Type B pancreatic cell (in vitro differentiated cells): ENCODE measurements around the gene CUL1. TPM values are rescaled to one million over a fixed set of nuclear protein-coding genes. Genes with fewer than 3 reads are reported as not detected.

Experiments used
- DNase-seq: peaks from one replicate; pipeline ENCODE4 v3.0.0; 2021; ENCODE audit warnings: mixed read lengths; ENCODE audit not compliant: unreplicated experiment; ENCODE audit errors: extremely low spot score
- H3K27ac Mint-ChIP-seq: 2 replicates; pipeline ENCODE4 v1.8.0; 2021; ENCODE audit warnings: mild to moderate bottlenecking, mixed read lengths
- H3K27me3 Mint-ChIP-seq: 2 replicates; pipeline ENCODE4 v1.8.0; 2021; ENCODE audit warnings: mixed read lengths
- H3K36me3 Mint-ChIP-seq: 2 replicates; pipeline ENCODE4 v1.8.0; 2021; ENCODE audit warnings: mixed read lengths
- H3K4me1 Mint-ChIP-seq: one replicate; pipeline ENCODE4 v1.8.0; 2021; ENCODE audit warnings: mixed read lengths; ENCODE audit not compliant: unreplicated experiment
- H3K4me3 Mint-ChIP-seq: 2 replicates; pipeline ENCODE4 v1.8.0; 2021; ENCODE audit warnings: mild to moderate bottlenecking, mixed read lengths
- H3K9me3 Mint-ChIP-seq: 2 replicates; pipeline ENCODE4 v1.8.0; 2021; ENCODE audit warnings: mixed read lengths
- long read RNA-seq: library from polyadenylated mRNA; unstranded; transcript quantifications from one replicate; pipeline ENCODE4 v2.0.0, GENCODE V29; 2020
- total RNA-seq: library from RNA; stranded (reverse); gene quantifications from 2 replicates; pipeline ENCODE4 v1.2.1, GENCODE V29; 2021; ENCODE audit warnings: low replicate concordance
- TF ChIP-seq, protein P1 (sequence below): fragments of 200-600 bp; sonication (generic); conservative IDR thresholded peaks from 2 replicates; pipeline ENCODE4 v1.5.0; 2021; ENCODE audit warnings: antibody characterized with exemption, mild to moderate bottlenecking

The CUL1 gene
- total RNA-seq = 56.6 and 57.3 TPM in 2 replicates
- long read RNA-seq, transcript CUL1-201 (22 exons, 3,064 nt) = major isoform, 264 of 337 reads
- long read RNA-seq, partial matches to known transcripts = 38 of 337 reads
- long read RNA-seq, other reads (novel, unspliced or antisense) = 31 of 337 reads

DNA sequence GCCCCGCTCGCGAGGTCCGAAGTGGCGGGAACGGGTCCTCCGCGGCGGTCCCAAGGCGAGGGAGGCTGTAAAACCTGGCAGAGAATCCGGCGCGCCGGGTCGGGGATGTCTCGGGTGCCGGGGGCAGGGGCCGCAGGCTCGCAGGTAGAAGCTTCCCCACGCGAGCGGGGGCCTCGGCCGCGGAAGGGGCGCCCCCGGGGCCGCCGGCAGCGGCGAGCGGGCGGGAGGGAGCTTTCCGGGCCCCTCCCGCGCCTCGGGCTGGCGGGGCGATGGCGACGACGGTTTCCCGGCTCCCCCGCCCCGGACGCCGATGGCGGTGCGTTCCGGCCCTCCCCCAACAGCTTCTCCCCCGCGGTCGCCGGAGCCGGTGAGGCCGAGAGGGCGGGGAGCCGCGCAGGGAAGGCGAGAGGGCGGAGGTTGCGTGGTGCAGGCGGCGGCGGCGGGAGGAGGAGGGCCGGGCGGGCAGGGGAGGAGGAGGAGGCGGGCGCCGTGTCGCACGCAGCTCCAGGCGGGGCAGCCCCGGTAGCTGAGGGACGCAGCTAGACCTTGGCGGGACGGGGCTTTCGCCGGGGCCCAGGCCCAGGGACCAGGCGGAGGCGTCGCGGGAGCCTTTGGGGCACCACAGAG, at the start of gene CUL1:
CUL1 (plus strand) TSS at position 507 of the 627 bp plus-strand sequence. CDS start 31,220 bp downstream, outside the sequence.
- Mint-ChIP-seq H3K9me3 (no peaks in the 10 kb centered on the region), H3K4me1 (peaks cover 34% of the 10 kb centered on the region), H3K27me3 (no peaks in the 10 kb centered on the region), H3K27ac (peak within 1 kb of the TSS; percentile 93), H3K4me3 (peak within 1 kb of the TSS; percentile 91), H3K36me3 (no peaks in the 10 kb centered on the region)
- peak; percentile 83 for DNase-seq
- TF ChIP-seq, protein P1, sequence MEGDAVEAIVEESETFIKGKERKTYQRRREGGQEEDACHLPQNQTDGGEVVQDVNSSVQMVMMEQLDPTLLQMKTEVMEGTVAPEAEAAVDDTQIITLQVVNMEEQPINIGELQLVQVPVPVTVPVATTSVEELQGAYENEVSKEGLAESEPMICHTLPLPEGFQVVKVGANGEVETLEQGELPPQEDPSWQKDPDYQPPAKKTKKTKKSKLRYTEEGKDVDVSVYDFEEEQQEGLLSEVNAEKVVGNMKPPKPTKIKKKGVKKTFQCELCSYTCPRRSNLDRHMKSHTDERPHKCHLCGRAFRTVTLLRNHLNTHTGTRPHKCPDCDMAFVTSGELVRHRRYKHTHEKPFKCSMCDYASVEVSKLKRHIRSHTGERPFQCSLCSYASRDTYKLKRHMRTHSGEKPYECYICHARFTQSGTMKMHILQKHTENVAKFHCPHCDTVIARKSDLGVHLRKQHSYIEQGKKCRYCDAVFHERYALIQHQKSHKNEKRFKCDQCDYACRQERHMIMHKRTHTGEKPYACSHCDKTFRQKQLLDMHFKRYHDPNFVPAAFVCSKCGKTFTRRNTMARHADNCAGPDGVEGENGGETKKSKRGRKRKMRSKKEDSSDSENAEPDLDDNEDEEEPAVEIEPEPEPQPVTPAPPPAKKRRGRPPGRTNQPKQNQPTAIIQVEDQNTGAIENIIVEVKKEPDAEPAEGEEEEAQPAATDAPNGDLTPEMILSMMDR = no peak

DNA sequence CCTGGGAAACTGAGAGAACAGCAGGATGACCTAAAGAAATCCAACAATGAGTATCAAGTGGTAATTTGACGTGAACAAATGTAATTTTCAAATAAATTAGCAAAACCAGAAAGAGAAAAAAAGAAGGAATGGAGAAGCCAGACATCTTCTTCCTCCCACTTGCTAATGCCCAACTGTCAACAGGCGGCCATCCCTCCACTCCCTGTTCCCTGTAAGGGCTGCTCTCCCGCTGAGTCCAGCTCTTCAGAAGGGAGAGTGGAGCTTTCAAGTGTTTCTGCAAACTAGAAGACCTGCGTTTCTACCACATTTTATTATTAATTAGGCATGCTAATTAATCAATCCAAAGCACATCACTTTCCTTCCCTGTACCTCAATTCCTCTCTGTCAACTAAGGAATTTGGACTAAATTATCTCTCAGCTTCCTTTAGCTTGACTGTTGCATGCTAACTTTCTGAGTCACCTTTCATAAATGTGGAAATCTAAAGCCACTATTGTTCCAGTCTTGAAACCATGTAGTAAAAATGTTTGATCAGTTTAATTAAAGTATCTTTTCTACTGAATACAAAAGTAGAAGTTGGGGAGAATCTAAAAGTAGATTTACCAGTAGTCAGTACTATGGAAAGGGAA, 48.4 kb upstream of the CUL1 start:
- Mint-ChIP-seq H3K4me1 (no peaks in the 10 kb centered on the region), H3K27ac (no peak overlapping the region), H3K27me3 (peaks cover 5% of the 10 kb centered on the region), H3K4me3 (no peak overlapping the region), H3K9me3 (no peaks in the 10 kb centered on the region), H3K36me3 (no peaks in the 10 kb centered on the region)
- DNase-seq = no peak
- TF ChIP-seq, protein P1 = no peak

DNA sequence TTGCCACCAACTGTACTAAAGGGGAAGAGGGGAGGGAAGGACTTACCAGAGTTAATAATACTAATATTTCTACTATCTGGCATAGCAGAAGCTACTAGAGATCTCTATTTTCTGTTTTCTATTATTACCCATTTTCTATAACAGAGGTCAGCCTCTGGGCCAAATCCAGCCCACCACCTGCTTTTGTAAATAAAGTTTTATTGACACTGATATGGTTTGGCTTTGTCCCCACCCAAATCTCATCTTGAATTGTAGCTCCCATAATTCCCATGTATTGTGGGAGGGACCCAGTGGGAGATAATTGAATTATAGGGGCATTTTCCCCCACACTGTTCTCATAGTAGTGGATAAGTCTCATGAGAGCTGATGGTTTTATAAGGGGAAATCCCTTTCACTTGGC, 45.9 kb upstream of the CUL1 start:
- no peaks in the 10 kb centered on the region for H3K4me1 Mint-ChIP-seq
- H3K9me3 Mint-ChIP-seq = no peaks in the 10 kb centered on the region
- H3K27me3 Mint-ChIP-seq = no peaks in the 10 kb centered on the region
- H3K36me3 Mint-ChIP-seq = no peaks in the 10 kb centered on the region
- H3K4me3 Mint-ChIP-seq = no peak overlapping the region
- TF ChIP-seq, protein P1 = no peak
- H3K27ac Mint-ChIP-seq = no peak overlapping the region
- DNase-seq = no peak

DNA sequence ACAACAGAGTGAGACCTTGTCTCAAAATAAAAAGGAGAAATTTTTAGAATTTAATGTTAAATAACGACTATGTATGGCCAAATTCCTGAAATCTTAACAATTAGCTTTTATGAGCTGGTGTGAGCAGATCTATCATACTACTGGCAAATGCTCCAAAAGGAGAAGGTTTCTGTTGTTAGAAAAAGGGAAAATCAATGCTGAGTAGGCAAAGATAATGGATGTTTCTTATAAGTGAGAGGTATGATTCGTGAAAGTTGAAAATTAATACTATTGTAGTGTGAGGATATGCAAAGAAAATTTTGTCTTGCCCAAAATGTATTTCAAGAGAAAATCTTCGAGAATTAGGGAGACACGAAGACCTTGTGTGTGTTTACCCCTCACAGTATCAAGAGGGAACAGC, 40.8 kb upstream of the CUL1 start:
- H3K4me3 Mint-ChIP-seq = no peak overlapping the region

DNA sequence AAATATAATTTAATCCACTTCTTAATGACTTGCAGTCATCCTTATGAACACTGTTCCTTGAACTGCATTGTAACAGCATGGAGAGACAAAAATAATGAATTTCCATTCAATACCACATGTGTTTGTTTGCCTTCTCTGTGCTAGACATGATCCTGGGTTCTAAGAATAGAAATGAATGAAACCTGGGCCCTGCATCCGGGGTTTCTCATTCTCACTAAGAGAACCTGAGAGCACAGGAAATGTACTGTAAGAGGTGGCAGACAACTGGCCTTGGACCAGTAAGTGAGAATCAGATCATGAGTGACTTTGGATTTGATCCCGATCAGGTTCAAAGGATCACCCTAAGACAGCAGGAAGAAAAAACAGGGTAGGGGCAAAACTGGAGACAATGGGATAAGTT, 37.2 kb upstream of the CUL1 start:
- DNase-seq = no peak
- Mint-ChIP-seq H3K27me3 (no peaks in the 10 kb centered on the region), H3K4me3 (no peak overlapping the region), H3K36me3 (no peaks in the 10 kb centered on the region), H3K4me1 (peaks cover 5% of the 10 kb centered on the region), H3K27ac (no peak overlapping the region), H3K9me3 (no peaks in the 10 kb centered on the region)
- TF ChIP-seq, protein P1 = no peak

More for the DNA sequence above, 40.8 kb upstream of the CUL1 start:
- DNase-seq = no peak
- Mint-ChIP-seq H3K27me3 (no peaks in the 10 kb centered on the region), H3K36me3 (no peaks in the 10 kb centered on the region), H3K4me1 (no peaks in the 10 kb centered on the region), H3K27ac (no peak overlapping the region), H3K9me3 (no peaks in the 10 kb centered on the region)
- TF ChIP-seq, protein P1 = no peak
